HG03469 (cell line): Measurements from ENCODE around the gene HOMER3.
"Not testable (repeated sequence)": the region's sequence is repeated elsewhere in the genome, so short reads cannot be mapped to it uniquely, and the experiment has no call there.

Experiments
- ATAC-seq: cut with Tn5 transposase; IDR thresholded peaks from one replicate; pipeline ENCODE4 v1.9.1; 2021; ENCODE audit warnings: mild to moderate bottlenecking, moderate library complexity, moderate number of reproducible peaks; ENCODE audit not compliant: unreplicated experiment

HOMER3 gene

GRCh38 chr19:18904334-18905057, 36.5 kb downstream of the HOMER3 start:
- no peak for ATAC-seq

- no peak for ATAC-seq
These were observed 37.6 kb downstream of the HOMER3 start for GRCh38 chr19:18903156-18904037.

GRCh38 chr19:18902519-18902918, 38.5 kb downstream of the HOMER3 start:
- not testable (repeated sequence) for ATAC-seq

GRCh38 chr19:18901491-18901890, 39.5 kb downstream of the HOMER3 start:
- no peak for ATAC-seq

- ATAC-seq: no peak
These were observed 40.1 kb downstream of the HOMER3 start for GRCh38 chr19:18900700-18901481.

- ATAC-seq: no peak
These were observed 41.1 kb downstream of the HOMER3 start for GRCh38 chr19:18899624-18900560.

GRCh38 chr19:18898607-18899408, 42.2 kb downstream of the HOMER3 start:
- no peak for ATAC-seq

GRCh38 chr19:18898081-18898606, 42.9 kb downstream of the HOMER3 start:
- ATAC-seq: no peak

GRCh38 chr19:18897094-18898029, 43.7 kb downstream of the HOMER3 start:
- no peak for ATAC-seq

- no peak for ATAC-seq
These were observed 44.6 kb downstream of the HOMER3 start for GRCh38 chr19:18896421-18896841.

- no peak for ATAC-seq
These were observed 45.1 kb downstream of the HOMER3 start, which contains the start of gene CERS1 for GRCh38 chr19:18895824-18896341. Gene CERS1 (minus strand): TSS chr19:18896158. CDS start chr19:18896072, 86 bp downstream.

GRCh38 chr19:18895038-18895823, 45.8 kb downstream of the HOMER3 start:
- ATAC-seq: no peak

- ATAC-seq: no peak
These were observed 46.6 kb downstream of the HOMER3 start for GRCh38 chr19:18894254-18895037.

- no peak for ATAC-seq
These were observed 47.3 kb downstream of the HOMER3 start for GRCh38 chr19:18893587-18894253.

GRCh38 chr19:18889949-18890745, 50.9 kb downstream of the HOMER3 start:
- no peak for ATAC-seq
